WI38 (cell line): ENCODE data around the gene LDLRAP1.

Experiments
- H3K4me3 ChIP-seq: 2 replicates; pipeline ENCODE4 v1.5.1; 2011; ENCODE audit warnings: low read depth, mild to moderate bottlenecking, control low read depth, low read length
- CTCF ChIP-seq: IDR thresholded peaks from 2 replicates; pipeline ENCODE4 v1.5.1; 2012; ENCODE audit warnings: low read depth, mild to moderate bottlenecking, control low read depth, low read length

LDLRAP1 gene

GRCh38 chr1:25556791-25557476 is 13.5 kb downstream of the LDLRAP1 start:
- TF ChIP-seq CTCF, result no peak
- no peak overlapping the region for H3K4me3 ChIP-seq

- no peak overlapping the region for H3K4me3 ChIP-seq
- TF ChIP-seq CTCF, result no peak
These were observed 14.1 kb downstream of the LDLRAP1 start for GRCh38 chr1:25557543-25557942.

GRCh38 chr1:25559031-25559430 is 15.6 kb downstream of the LDLRAP1 start:
- no peak overlapping the region for H3K4me3 ChIP-seq
- TF ChIP-seq CTCF, result no peak

GRCh38 chr1:25560001-25560400 is 16.6 kb downstream of the LDLRAP1 start:
- no peak for TF ChIP-seq CTCF
- H3K4me3 ChIP-seq, result no peak overlapping the region

GRCh38 chr1:25560788-25561187 is 17.4 kb downstream of the LDLRAP1 start:
- TF ChIP-seq CTCF, result no peak

GRCh38 chr1:25561421-25562100 is 18.2 kb downstream of the LDLRAP1 start:
- TF ChIP-seq CTCF, result no peak
- no peak overlapping the region for H3K4me3 ChIP-seq

More at GRCh38 chr1:25560788-25561187, 17.4 kb downstream of the LDLRAP1 start:
- H3K4me3 ChIP-seq, result no peak overlapping the region
